Tibial nerve (tissue), 3 donors: ENCODE measurements around the gene IMPACT.

ENCODE experiments used
- CTCF ChIP-seq, 5 experiments: fragments of 200-600 bp in 3 of 5; fragments of 450-650 bp in 2 of 5; sonication (generic) in 3 of 5; IDR thresholded peaks; one replicate each; pipeline ENCODE4 v1.5.1; 2016 to 2019; ENCODE audit warnings: antibody characterized with exemption in 5 of 5, mild to moderate bottlenecking in 3 of 5, moderate library complexity in 2 of 5
- POLR2A ChIP-seq, 2 donors: fragments of 450-650 bp; IDR thresholded peaks; one replicate each; pipeline ENCODE4 v1.6.1; 2017; ENCODE audit warnings: antibody characterized with exemption in 2 of 2, mild to moderate bottlenecking in 2 of 2, moderate library complexity in 2 of 2

DNA sequence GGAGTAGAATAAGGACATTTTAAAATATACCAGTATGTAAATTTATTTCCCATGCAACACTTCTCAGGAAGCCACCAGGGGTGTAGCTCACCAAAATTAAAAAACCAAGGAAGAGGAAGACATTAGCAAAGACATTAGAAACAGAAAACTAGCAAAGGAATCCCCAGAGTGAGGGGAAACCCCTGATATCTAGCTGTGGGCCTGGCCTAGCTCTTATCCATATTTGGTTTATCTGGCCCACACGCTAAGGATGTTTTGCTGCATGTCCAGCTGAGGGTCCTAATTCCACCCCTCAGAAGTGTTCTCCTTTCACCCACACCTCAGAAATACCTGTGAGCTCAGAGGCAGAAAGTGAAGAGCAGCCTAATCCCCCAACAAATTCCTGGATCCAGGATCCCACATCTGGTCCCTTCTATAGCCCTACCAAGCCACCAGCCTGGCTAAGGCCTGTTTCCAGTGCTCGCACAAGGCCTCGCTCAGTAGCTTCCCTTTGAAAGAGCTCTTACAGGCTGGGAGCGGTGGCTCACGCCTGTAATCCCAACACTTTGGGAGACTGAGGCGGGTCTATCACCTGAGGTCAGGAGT is 46.2 kb upstream of the IMPACT start:
- TF ChIP-seq CTCF (IDR thresholded peaks at IDR 0.05) (no peak), POLR2A (IDR thresholded peaks at IDR 0.05) (no peak)
